K562 (cell line): ENCODE data around the gene NINJ1. TPM values are rescaled to one million over a fixed set of nuclear protein-coding genes. Genes with fewer than 3 reads are reported as not detected.

Experiments
- CBFA2T3 ChIP-seq: fragments of 450-650 bp; IDR thresholded peaks from 2 replicates; pipeline ENCODE4 v1.6.1; 2017
- HMG20B ChIP-seq: fragments of 250-450 bp; sonication (Bioruptor Pico); IDR thresholded peaks from 2 replicates; pipeline ENCODE4 v1.5.0; 2021; ENCODE audit warnings: mild to moderate bottlenecking
- REST ChIP-seq, 2 experiments: fragments of 450-650 bp; formaldehyde crosslinking in 1 of 2; IDR thresholded peaks; 2 replicates each; pipeline versions ENCODE4 v1.4.0 to v1.6.1; 2014 to 2020; ENCODE audit warnings: mild to moderate bottlenecking in 2 of 2, borderline replicate concordance in 1 of 2, low read depth in 1 of 2
- TEAD4 ChIP-seq, 2 experiments: sonication (generic) in 1 of 2; formaldehyde crosslinking in 1 of 2; IDR thresholded peaks; 2 replicates each; pipeline versions ENCODE4 v1.6.1 to v1.8.0; 2012 to 2022; ENCODE audit warnings: borderline replicate concordance in 1 of 2, inconsistent platforms in 1 of 2, low read length in 1 of 2, mild to moderate bottlenecking in 1 of 2, missing genetic modification reagents in 1 of 2
- U2AF2 ChIP-seq: fragments of 200-400 bp; formaldehyde crosslinking; optimal IDR thresholded peaks from 2 replicates; pipeline ENCODE3; 2017; ENCODE audit warnings: low read depth, mild to moderate bottlenecking, low read length
- ZNF592 ChIP-seq: fragments of 450-650 bp; IDR thresholded peaks from 2 replicates; pipeline ENCODE4 v1.6.1; 2017; ENCODE audit warnings: antibody characterized with exemption, mild to moderate bottlenecking
- polyA plus RNA-seq, 8 experiments: library from polyadenylated mRNA; depleted of rRNA in 4 of 8; stranded (reverse) in 5 of 8; unstranded in 3 of 8; fragments of >200 nt; fragmentation: Nextera tagmentation in 2 of 8; fragmentation: Illumina TruSeq in 1 of 8; extraction: Ambion mirVana in 2 of 8; extraction: Trizol in 1 of 8; gene quantifications; 2 replicates each; pipeline versions ENCODE4 v1.2.1 to v1.2.3, GENCODE V29; 2011 to 2014; ENCODE audit warnings: inconsistent platforms in 1 of 8, missing spikeins in 1 of 8
- total RNA-seq, 7 experiments: library from RNA; depleted of rRNA in 6 of 7; stranded (reverse); fragments of >200 nt in 6 of 7; fragmentation: Illumina TruSeq in 2 of 7; extraction: Trizol in 2 of 7; gene quantifications; 2 replicates each; pipeline versions ENCODE4 v1.2.1 to v1.2.3, GENCODE V29; 2011 to 2021; ENCODE audit warnings: low replicate concordance in 1 of 7

Gene NINJ1
- total and polyA plus RNA-seq, 9 of the 15 experiments (the other 6 are each of a cell fraction or from before 2014, with no cell fraction given): 0.13 to 8.4 (median 4.9) TPM

GRCh38 chr9:93171261-93171990, 37.4 kb upstream of the NINJ1 start (continued):
- TF ChIP-seq REST (IDR thresholded peaks at IDR 0.05; ENCODE audit: borderline replicate concordance) (no peak), REST (CRISPR knock-in tag; IDR thresholded peaks at IDR 0.05; ENCODE audit: low read depth) (no peak), HMG20B (CRISPR knock-in tag) (no peak), ZNF592 (no peak), U2AF2 (no peak), CBFA2T3 (peak; percentile 48), TEAD4 (IDR thresholded peaks at IDR 0.05; ENCODE audit: low read length) (peak; percentile 38; the same call in 1 of the 2 replicates), TEAD4 (CRISPR knock-in tag; IDR thresholded peaks at IDR 0.05; ENCODE audit: borderline replicate concordance) (no peak)
